Activated CD4-positive, alpha-beta T cell treated with anti-CD3 and anti-CD28 coated beads for 24 hours (primary cell): ENCODE data around the gene LDB3.

Source experiments
- DNase-seq, 2 donors: peaks; one replicate each; pipeline ENCODE4 v3.0.0-alpha.2; 2020; ENCODE audit warnings: low read depth in 2 of 2

LDB3 gene

DNA sequence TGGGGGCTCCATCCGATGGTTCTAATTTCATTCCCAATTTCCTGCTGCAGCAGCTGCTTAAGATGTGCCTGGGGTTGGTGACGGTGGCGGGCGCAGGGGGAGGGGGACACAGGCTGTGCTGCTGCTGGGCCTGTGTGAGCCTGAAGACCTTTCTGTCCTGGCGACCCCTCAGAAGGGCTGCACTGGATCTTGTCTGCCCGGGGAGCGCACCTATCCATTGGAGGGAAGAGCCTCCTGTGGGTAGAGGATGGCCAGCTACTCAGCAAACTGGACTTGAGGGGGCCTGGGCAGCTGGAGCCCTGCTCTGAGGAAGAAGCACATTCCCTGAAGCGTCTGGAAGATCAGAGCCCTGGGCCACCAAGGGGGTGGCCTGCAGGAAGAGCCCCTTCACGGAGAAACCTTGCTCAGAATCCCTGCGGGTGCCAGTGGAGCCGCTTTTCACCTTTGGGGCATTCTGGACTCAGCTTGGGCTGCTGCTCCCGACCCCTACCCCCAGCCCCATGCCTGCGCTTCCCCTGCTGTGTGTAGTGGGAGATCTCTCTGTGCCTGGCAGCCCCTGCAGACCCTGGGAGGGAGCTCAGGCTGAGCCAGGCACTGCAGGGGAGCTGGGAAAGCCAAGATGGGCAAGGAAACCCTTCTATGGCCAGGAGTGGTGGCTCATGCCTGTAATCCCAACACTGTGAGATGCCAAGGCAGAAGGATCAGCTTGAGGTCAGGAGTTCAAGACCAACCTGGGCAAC lies 17.8 kb downstream of the LDB3 start:
- DNase-seq: no peak

DNA sequence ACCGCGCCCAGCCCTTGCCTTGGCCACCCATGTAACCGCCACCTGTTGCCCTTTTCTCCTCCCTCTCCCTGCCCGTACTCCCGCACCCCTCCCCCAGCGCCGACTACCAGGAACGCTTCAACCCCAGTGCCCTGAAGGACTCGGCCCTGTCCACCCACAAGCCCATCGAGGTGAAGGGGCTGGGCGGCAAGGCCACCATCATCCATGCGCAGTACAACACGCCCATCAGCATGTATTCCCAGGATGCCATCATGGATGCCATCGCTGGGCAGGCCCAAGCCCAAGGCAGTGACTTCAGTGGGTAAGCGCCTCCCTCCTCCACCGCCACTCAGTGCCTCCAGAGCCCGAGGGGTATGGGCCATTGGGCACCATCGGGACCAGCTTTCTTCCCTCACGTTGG lies 18.7 kb downstream of the LDB3 start:
- DNase-seq: no peak

DNA sequence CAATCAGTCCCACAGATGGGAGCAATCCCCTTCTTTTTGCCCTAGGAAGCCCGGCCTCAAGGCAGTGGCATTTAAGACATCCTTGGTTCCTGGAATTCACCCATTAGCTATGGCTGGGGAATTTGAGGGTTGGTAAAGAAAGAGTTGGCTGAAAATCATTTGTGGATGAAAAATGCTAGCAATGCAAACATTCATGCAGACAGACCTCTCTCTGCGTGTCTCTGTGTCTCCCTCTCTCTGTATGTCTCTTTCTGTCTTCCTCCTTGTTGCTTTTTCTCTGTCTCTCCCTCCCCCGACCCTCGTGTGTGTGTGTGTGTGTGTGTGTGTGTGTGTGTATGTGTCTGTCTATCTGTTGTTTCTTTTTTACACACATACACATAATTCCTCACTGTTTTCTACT lies 19.4 kb downstream of the LDB3 start:
- DNase-seq: no peak

DNA sequence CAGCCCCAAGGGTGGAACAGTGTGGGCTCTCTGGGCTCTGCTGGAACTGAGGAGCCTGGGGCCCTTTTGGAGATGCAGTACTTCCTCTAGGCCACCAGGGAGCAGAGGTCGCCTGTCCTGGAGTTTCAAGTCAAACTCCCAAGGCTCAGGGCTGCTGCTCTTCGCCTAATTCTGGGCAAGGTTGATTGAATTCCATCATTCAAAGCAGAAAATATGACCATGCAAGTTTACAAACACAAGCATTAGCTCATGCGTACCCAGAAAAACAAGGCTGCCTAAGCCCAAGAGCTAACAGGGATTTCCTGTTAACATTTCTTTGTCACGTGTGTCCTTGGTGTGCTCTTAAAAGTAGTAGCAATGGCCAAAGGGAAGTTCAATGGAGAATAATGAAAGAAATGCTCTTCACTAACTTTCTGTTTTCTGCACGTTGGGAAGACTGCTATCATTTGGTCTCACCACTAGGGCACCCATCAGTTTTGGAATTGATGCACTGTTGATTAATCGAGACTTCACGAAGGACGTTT lies 20.1 kb downstream of the LDB3 start:
- peak; percentile 24 to 34 for DNase-seq

DNA sequence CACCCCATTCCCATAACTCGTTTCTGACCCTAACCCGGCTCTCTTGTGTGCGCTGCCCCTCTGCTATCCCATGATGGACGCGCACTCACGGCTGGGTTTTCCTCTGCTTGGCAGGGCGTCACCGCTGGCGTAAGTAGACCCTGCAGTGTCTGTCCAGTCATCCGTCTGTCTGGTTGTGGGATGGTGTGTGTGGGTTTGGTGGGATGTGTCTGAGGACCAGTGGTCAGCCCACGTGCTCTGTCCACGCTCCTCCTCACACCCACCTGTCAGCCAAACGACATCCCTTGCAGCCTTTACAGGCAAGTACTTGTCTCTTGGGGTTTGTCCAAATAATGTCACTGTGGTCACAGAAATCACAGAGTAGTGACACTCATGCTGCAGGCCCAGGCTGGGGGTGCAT lies 20.8 kb downstream of the LDB3 start:
- DNase-seq: no peak

DNA sequence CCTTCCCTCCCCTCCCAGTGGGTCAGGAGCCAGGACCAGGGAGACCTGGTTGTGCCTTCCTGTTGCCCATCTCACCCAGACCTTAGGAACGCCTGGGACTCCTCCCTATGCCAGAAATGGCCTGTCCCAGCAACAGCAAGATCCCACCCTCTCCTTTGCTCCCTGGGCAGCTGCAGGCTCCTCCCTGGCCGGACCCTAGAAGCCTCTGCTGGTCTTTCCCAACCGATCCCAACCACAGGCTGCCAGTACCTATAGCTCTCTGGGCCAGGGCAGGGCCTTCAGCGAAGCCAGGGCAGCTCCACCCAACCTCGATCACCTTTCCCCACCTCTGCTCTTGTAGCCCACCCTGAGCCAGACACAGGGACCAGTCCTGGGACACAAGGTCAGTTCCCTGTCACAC lies 21.9 kb downstream of the LDB3 start:
- DNase-seq: no peak

DNA sequence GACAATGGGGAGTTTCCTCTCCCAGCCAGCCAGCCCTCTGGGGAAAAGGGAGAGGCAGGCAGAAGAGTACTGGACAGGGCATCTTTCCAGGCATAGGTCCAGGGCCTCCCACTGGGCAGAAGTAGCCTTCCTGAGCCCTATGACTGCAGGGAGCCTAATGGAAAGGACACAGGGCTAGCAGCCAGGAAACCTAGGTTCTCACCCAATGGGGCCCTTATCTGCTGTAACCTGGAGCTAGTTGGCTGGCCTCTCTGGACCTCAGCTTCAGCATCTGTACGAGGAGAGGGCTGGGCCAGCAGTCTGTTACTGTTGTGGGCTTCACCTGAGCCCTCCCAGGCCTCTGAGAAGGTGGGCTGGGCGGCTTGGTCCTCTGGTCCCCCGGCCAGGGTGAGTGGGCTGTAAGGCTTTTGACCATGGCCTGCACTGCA lies 22.4 kb downstream of the LDB3 start:
- DNase-seq: no peak

DNA sequence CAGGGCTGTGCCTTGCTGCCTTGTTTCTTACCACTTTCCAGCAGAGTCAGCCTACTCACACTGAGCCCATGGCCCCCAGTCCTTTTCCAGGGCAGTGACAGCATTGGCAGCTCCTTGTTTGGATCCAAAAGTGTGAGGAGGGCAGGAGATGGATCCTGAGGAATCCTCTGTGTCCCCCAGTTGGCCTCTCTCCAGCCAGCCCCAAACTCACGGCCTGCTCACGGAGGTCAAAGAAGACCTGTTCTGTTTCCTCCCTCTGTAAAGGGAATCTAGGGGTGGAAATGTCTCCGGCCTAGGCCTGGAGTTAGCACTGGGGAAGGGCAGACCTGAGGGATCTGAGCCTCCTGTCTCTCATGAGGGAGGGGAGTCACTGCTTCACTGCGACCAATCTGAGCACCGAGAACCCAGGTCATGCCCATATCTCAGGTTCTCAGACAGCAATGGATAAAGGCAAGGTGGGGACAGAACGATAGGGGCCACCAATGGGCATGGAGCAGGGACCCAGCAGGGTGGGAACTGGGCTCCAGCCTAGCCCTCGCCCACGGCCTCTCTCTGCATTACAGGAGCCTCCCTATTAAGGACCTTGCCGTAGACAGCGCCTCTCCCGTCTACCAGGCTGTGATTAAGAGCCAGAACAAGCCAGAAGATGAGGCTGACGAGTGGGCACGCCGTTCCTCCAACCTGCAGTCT lies 23.2 kb downstream of the LDB3 start:
- DNase-seq: no peak

DNA sequence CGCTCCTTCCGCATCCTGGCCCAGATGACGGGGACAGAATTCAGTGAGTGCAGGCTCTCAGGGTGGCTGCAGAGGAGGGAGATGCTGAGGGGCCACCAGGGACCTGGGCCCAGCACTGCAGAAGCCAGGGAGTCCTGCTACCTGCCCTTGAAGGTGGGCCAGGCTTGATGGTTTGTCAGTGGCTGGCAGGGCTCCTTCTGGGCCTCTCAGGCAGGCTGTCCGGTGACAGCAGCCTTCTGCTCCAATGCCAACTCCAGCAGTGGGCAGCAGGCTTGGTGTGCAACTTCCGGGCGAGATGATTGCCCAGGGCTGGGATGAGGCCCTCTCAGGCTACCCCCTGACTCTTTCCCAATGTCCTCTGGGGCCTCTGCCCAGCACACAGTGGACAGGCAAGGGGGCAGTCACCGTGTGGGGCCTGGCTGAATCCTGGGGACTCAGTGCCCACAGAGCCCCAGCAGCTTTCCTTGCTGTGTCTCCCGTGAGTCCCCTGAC lies 23.8 kb downstream of the LDB3 start:
- DNase-seq: no peak

DNA sequence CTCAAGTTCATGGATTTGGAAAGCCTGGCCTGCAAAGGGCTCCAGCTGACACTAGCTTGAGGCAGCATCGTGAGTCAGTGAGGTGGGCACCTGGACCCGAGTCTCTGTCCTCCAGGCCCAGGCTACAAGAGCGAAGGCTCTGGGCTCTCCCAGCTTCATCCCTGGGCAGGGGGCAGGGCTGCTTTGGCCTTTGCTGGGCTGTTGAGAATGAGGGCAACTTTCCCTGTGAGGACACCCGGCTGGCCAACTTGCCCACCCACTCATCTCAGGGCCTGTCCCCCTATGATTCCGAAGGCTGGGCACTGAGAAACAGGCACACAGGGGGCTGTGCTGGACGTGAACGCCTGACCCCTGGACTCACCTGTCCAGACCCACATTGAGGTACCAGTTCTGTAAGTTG lies 24.4 kb downstream of the LDB3 start:
- no peak for DNase-seq

DNA sequence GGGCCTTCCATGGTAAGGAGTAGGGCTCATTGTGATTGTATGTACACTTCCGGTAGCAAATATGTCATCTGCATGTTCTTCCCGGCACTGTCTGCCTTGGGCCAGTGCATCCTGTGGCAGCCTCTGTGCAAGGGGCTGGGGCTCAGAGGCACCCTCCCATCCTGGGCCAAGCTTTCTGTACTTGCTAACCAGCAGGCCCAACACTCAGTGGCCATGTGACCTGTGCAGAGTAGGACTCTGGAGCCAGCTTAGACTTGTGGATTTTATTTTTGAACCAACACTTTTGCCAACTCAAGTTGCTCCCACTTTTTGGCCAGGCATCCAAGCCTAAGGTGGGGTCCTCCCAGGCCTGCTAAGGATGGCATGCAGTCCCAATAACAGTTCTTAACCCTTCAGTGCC lies 25.0 kb downstream of the LDB3 start:
- DNase-seq: no peak

DNA sequence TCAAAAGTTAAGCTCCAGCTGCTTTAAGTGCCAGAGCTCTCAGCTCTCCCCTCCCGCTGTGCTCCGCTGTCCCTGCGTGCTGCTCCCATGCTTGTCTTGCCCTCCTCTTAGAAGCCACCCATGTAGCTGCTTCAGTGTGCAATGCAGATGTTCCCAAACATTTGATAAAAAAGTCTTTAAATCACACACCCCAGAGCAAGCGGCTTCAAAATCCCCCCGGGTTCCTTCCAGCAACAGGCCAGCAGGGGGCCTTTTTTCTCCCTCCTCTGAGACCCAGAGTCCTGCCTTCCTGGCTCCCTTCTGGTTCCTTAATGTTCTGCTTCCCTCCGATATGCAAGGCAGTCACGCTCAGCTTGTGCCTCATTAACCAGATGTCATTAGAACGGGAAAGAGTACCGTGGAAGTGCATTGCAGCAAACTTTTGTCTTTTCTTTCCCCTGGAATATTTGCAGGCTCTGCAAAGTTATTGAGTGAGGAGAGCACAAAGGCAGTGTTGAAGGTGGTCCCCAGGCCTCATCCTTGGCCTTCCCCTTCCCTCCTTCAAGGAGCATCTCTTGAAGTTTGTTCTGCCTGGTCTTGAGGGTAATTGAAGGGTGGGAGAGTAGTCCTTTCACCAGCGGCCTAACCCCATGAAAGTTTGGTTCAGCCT lies 25.5 kb downstream of the LDB3 start:
- peak; percentile 19 to 25 for DNase-seq

DNA sequence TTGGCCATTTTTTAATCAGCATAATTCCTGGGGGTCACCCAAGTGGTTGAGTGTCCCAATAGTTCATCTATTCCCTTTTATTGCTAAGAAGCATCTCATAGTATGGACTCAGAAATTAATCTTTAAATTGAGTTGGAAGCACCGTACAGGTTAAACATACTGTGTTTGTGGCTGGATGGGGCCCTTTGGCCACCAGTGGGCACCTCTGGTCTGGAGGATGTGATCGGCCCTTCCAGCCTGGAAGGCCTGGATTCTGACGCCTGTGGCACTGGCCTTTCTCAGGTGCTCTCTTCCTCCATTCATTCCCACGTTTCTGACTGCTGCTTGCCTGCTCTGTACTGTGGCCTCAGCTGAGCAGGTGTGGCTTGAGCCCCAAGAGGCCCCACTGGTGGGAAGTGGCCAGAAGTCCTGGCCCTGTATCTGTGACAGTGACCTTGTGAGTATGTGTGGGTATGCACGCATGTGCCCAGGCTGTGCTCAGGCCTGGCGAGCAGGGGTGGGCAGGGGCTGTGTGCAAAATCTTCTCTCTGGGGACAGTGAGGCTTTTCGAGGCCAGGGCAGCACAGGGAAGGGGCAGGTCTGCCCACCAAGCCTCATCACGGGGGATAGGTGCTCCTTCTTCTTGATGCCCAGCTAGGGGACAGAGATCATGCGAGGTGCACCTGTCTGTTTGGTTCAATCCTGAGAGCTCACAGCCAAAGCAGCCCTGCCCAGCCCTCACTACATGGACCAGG lies 30.1 kb downstream of the LDB3 start:
- DNase-seq: no peak

DNA sequence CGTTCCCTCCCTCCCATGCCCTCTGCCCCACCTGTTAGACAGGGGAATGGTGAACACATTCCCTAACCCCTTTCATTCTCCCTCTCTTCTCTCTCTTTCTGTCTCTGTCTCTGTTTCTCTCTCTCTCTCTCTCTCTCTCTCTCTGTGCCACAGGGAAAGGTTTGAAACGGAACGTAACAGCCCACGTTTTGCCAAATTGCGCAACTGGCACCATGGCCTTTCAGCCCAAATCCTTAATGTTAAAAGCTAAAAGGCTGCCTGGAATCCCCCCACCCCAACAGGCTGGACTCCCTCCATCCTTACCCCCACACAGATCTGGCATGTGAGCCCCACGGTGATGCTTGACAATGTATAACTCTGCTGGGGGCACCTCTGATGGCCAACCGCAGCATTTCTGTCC lies 30.8 kb downstream of the LDB3 start:
- DNase-seq: no peak

DNA sequence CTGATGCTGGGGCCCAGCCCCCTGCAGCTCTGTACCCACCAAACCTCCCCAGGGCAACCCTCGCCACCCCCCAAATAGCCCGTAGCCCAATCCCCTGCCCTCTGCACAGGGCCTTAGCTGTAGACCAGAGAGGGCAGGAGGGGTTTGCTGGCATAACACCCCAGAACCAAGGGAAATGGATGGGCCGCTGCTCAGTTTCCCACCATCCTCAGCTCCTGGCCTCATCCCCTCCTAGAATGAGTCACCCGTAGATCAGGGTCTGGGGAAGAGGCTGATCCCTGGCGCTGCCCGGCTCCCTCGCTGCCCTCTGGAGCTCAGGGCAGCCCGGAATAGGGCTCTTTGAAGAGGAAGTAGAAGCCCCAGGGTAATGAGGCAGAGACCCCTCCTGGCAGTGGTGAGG lies 31.2 kb downstream of the LDB3 start:
- no peak for DNase-seq

DNA sequence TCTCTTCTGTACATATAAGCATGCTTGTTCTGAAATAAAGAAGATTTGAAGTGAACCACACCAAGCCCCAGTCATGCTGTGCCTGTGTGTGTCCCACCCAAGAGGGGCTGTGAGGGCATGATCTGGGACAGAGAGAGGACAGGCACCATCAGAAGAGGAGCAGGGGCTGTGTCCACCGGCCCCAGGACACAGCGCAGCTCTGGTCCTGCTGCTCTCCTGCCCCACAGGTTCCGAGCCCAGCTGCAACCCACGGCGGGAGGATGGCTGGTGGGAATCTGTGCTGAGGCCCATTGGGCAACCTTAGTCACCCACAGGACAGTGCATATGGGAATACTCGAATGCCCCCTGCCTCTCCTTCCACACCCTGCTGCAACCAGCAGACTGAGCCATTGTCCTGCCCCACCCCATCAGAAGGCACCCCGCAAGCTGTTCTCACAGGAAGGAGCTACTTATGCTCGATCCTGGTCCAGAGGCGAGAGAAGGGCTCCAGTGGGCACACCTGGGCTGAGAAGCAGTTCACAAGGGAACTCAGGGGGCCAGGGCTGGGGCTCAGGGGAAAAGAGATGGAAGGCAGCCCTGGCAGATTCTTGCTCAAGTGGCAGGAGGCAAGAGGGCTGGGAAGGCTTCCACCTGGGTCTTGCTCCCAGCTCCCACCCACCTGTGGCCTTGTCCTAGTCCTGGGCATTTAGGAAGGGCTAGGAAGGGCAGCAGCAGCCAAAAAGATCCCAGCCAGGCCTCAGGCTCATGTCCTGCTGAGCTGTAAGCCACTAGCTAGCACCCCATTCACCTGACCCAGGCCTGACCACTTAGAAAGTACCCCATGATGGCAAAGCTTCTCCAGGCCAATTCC lies 31.9 kb downstream of the LDB3 start:
- DNase-seq: no peak

DNA sequence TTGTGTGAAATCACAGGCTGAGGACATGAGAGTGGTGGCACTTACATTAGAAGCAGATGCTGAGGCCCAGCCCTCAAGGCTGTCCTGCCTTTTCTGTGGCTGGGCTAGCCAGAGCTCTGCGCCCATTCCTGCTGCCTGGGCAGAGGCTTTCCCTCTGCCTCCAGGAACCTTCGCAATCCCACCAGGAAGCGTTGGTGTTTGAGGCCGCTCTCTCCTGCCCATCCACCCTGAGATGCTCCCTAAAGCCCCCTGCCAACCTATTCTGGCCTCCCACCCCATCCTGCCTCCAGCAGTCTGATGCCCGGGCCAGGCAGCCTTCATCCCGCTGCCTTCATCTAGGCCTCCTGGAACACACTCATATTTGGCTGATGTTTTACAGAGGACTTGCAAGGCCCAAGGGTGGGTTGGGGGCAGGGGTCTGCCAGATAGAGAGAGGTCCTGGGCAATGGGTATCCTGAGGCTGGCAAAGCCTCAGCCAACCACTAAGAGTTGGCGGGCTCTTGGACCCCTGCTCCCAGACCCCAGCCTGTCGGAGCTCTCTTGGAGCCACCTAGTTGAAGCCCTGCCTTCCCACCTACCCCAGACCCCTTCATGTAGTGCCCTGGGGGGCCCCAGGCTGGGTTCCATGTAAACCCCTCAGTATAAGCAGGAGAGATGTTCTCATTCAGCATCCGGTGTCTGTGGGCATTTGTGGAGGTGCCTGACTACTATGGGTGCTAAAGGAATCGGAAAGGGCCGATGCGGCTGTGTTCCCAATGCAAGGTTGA lies 32.7 kb downstream of the LDB3 start:
- DNase-seq: no peak

DNA sequence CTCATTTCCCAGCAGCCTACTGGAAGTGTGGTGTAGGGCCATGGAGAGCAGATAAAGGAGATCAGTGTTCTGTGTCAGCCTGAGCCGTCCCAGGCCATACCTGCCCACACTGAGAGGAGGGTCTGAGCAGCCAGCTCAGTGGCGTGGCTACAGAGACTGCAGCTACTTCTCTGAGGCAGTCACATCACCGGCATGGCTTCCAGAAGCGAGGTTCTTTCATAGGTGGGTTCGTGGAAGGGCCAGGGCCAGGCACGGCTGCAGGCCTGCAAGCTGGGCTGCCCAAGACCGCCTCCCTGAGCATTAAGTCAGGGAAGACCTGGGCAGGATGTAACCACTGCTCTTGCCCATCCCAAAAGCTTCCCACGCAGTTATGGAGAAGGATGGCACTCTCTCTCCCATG lies 34.9 kb downstream of the LDB3 start:
- no peak for DNase-seq

DNA sequence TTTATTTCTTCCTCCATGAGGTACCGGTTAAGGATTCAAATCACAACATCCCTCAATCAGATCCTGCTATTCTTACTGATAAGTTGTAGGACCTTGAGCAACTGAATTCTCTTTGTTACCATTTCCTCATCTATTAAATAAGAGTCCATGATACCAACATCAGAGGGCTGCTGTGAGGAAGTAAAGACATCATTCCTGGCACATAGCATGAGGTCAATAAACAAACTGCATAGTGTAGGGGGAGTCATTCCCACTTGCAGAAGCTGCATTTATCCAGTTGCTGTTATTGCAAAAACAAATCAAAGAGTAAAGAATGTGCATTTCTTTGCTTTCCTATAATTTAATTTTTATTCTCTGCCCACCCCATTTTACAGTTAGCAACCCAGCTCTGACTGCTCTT lies 36.8 kb downstream of the LDB3 start:
- no peak for DNase-seq

DNA sequence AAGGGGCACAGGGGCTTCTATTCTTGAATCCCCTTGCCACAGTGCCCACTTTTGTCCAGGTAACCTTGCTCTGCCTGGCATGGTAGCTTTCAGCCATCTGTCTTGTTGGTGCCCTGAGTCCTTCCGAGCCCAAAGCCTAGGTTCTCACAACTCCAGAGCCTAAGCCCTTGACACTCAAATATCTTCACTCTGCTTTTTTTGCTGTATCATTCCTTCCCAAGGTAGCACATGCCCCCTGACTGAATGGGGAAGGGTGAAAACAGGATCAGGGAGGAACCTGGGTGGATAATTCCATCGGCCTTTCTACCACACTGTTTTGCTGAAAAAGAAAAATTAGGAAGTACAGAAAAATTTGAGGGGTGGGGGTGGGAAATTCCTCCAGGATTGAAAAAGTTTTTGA lies 37.6 kb downstream of the LDB3 start:
- no peak for DNase-seq
